Testis (tissue), 3 donors: ENCODE data around the gene TNNI2. TPM values are rescaled to one million over a fixed set of nuclear protein-coding genes. Genes with fewer than 3 reads are reported as not detected.

Source experiments
- DNase-seq: peaks from one replicate; pipeline ENCODE4 v3.0.0-alpha.2; 2019
- H3K27ac ChIP-seq, 2 donors: fragments of 200-600 bp; sonication (generic); one replicate each; pipeline ENCODE4 v1.5.1; 2019
- H3K27me3 ChIP-seq: fragments of 200-600 bp; sonication (generic); one replicate; pipeline ENCODE4 v1.5.1; 2019
- H3K36me3 ChIP-seq: fragments of 200-600 bp; sonication (generic); one replicate; pipeline ENCODE4 v1.5.1; 2017; ENCODE audit warnings: low read depth; ENCODE audit errors: missing control alignments
- H3K4me1 ChIP-seq: fragments of 200-600 bp; sonication (generic); one replicate; pipeline ENCODE4 v1.5.1; 2019
- H3K4me3 ChIP-seq, 2 donors: fragments of 200-600 bp; sonication (generic); one replicate each; pipeline ENCODE4 v1.5.1; 2017 to 2019
- H3K9me3 ChIP-seq: fragments of 200-600 bp; sonication (generic); one replicate; pipeline ENCODE4 v1.5.1; 2017
- POLR2A ChIP-seq: fragments of 450-650 bp; IDR thresholded peaks from one replicate; pipeline ENCODE4 v1.6.1; 2017; ENCODE audit warnings: antibody characterized with exemption, mild to moderate bottlenecking, moderate library complexity
- WGBS, 2 donors: methylation state at CpG; one replicate each; pipeline ENCODE4 v1.1.5; 2018; 5-methylcytosine and 5-hydroxymethylcytosine counted together
- intact Hi-C: fragments of 100-400 bp; cut with DNase I; formaldehyde crosslinking; loops from one replicate; pipeline ENCODE4 v1.15.1; 2023; ENCODE audit warnings: low total_unique reads
- microRNA-seq, 2 donors: library from miRNA; unstranded; fragments of <30 nt; microRNA quantifications; one replicate each; pipeline ENCODE4, GENCODE V29; 2016; ENCODE audit warnings: borderline number of aligned reads in 2 of 2, borderline replicate concordance in 1 of 2
- polyA plus RNA-seq: library from polyadenylated mRNA; stranded (reverse); fragments of 350-450 nt; fragmentation: Illumina TruSeq; extraction: RNeasy Lipid Tissue Mini Kit (QIAGEN cat#74804); gene quantifications from one replicate; pipeline ENCODE4 v1.2.3, GENCODE V29; 2014; ENCODE audit warnings: low read depth, low replicate concordance; ENCODE audit not compliant: insufficient read depth
- small RNA-seq, 2 donors: library from RNA; depleted of rRNA; stranded (forward); fragments of <200 nt; gene quantifications; one replicate each; pipeline ENCODE3, GENCODE V24; 2016
- total RNA-seq, 2 donors: library from RNA; depleted of rRNA; stranded (reverse); fragments of >200 nt; gene quantifications; one replicate each; pipeline ENCODE4 v1.2.3, GENCODE V29; 2016
- TF ChIP-seq, protein P1 (sequence below), 3 experiments: fragments of 450-650 bp in 2 of 3; fragments of 200-600 bp in 1 of 3; sonication (generic) in 1 of 3; IDR thresholded peaks; one replicate each; pipeline ENCODE4 v1.5.1; 2016 to 2019; ENCODE audit warnings: antibody characterized with exemption in 3 of 3, mild to moderate bottlenecking in 2 of 3, moderate library complexity in 1 of 3

The TNNI2 gene
- total and polyA plus RNA-seq, 3 donors from 2014 or later: 8.6 TPM; not detected in 2

DNA sequence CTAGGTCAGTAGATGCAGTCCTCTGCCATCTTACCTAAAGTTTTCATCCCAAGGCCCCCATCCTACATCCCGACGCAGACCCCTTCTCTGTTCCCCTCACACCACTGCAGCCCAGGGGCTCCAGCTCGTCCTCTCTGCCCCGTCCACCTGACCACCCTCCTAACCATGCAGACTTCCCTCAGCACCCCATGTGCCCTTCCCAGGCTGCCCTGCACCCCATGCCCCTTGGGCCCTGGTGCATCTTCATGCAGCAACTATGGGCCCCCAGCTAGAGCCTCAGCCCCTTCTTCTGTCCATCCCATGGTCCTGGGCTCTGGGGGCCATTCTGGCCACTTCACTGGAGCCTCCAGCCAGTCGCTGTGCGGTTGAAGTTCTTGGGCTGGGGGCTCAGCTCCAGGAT lies 50.0 kb downstream of the TNNI2 start:
- no peak for TF ChIP-seq POLR2A
- TF ChIP-seq, protein P1, sequence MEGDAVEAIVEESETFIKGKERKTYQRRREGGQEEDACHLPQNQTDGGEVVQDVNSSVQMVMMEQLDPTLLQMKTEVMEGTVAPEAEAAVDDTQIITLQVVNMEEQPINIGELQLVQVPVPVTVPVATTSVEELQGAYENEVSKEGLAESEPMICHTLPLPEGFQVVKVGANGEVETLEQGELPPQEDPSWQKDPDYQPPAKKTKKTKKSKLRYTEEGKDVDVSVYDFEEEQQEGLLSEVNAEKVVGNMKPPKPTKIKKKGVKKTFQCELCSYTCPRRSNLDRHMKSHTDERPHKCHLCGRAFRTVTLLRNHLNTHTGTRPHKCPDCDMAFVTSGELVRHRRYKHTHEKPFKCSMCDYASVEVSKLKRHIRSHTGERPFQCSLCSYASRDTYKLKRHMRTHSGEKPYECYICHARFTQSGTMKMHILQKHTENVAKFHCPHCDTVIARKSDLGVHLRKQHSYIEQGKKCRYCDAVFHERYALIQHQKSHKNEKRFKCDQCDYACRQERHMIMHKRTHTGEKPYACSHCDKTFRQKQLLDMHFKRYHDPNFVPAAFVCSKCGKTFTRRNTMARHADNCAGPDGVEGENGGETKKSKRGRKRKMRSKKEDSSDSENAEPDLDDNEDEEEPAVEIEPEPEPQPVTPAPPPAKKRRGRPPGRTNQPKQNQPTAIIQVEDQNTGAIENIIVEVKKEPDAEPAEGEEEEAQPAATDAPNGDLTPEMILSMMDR (IDR thresholded peaks at IDR 0.05): no peak
- intact Hi-C loops: loop anchor here (5.0 kb wide), 1 partner anchor 42 kb away; no protein-coding TSS in a partner anchor
- Histone ChIP-seq H3K27ac (no peak overlapping the region), H3K4me3 (no peak overlapping the region), H3K27me3 (no peaks in the 10 kb centered on the region), H3K9me3 (no peaks in the 10 kb centered on the region), H3K36me3 (no peaks in the 10 kb centered on the region), H3K4me1 (no peaks in the 10 kb centered on the region)
- WGBS, 2 donors: 91% methylated on average over 6 of the region's 6 CpGs
- DNase-seq: no peak

DNA sequence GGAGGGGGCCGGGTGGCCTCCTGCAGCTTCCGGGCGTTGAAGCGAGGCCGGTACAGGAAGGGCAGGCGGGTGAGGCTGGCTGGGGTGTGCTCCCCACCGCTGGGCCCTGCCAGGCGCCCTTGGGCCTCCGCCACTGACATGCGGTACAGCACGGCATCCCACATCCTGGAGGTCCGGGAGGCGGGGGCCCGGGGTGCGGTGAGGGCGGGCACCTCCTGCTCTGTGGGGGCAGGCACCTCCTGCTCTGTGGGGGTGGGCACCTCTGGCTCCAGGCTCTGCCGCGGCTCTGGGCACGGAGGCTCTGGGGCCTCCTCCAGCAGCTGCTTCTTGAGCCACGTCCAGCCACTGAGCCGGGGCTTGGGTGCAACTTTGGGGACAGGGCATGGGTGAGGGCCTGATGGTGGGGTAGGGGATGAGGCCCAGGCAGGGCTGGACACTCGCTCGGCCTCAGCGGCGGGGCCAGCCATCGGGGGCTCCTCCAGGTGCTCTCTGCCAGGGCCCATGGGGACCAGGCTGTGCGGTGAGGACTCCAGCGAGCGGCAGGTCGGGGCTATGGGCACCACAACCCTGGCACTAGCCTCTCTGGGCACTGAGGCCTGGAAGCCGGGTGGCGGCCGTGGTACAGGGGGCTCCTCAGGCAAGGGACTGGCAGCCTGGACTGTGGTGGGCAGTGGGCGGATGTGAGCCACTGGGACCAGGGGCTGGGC lies 50.6 kb downstream of the TNNI2 start:
- no peak for DNase-seq
- Histone ChIP-seq H3K27ac (no peak overlapping the region), H3K27me3 (no peaks in the 10 kb centered on the region), H3K4me3 (no peak overlapping the region), H3K9me3 (no peaks in the 10 kb centered on the region), H3K36me3 (no peaks in the 10 kb centered on the region), H3K4me1 (no peaks in the 10 kb centered on the region)
- intact Hi-C loops: loop anchor here (5.0 kb wide), 1 partner anchor 42 kb away; no protein-coding TSS in a partner anchor
- TF ChIP-seq, protein P1 (IDR thresholded peaks at IDR 0.05): no peak
- TF ChIP-seq POLR2A: no peak
- WGBS, 2 donors: 80 to 87% methylated on average over 10 to 34 of the region's 34 CpGs

DNA sequence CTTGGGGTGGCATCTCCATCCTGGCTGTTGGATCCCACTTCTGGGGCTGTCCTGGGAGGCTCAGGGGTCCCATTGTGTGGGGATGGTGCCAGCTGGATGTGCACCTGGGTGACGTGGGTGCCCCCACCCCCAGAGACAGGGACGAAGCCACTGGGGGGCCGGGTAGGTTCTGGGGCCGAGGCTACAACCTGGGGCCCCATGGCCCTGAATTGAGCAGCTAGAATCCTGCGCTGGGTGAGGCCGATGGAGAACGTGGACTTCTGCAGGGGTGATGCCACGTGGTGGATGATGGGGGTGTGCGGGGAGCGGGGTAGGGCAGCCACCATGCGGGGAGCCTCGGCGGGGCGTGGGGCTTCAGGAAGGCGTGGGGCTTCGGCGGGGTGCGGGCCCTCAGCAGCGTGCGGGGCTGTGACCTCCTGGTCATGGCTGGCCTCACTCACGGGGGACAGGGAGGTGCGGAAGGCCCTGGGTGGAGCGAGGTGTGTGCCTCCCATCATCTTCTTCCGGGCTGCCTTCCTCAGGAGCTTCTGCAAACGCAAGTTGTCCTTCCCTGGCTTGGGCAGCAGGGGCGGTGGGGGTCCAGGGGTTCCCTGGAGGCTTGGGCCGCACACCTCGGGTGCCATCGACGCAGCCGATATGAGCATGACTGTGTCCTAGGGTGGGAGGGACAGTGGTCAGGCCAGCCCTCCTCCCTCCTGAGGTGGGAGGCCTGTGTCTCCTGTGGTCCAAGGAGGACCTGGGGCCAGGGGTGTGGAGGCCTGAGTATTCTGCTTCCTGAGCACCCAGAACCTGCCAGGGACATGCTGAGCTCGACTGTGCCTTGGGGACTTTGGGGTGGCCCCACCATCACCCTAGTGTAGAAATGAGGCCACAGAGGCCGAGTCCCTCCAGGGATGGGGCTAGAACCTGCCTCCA lies 51.4 kb downstream of the TNNI2 start:
- no peaks in the 10 kb centered on the region for H3K4me1 ChIP-seq
- TF ChIP-seq, protein P1 (IDR thresholded peaks at IDR 0.05): no peak
- TF ChIP-seq POLR2A: no peak
- no peaks in the 10 kb centered on the region for H3K9me3 ChIP-seq
- H3K27ac ChIP-seq: no peak overlapping the region
- no peaks in the 10 kb centered on the region for H3K36me3 ChIP-seq
- intact Hi-C loops: loop anchor here (5.0 kb wide), 1 partner anchor 43 kb away; no protein-coding TSS in a partner anchor
- H3K4me3 ChIP-seq: no peak overlapping the region
- 92 to 93% methylated on average over 28 to 30 of the region's 33 CpGs for WGBS, 2 donors
- H3K27me3 ChIP-seq: no peaks in the 10 kb centered on the region
- DNase-seq: no peak

Small RNAs within 50 kb of the gene (microRNA-seq; reads per million reads assigned to microRNA genes)
- gene MIR4298: 0 reads per million in 2 donors
- gene MIR7847: 0 reads per million in 2 donors

Small RNAs within 50 kb of the gene (small RNA-seq; reads per million reads assigned to genes)
- gene AC051649.1: 0 reads per million in 2 donors
- gene MIR4298: 0 reads per million in 2 donors

Other genes starting within 250 kb of the TNNI2 start
- gene KRTAP5-2, start 240.7 kb upstream of the TNNI2 start, total RNA-seq: not detected
- not detected for gene KRTAP5-2, start 240.7 kb upstream of the TNNI2 start, polyA plus RNA-seq
- not detected for gene KRTAP5-3, start 230.5 kb upstream of the TNNI2 start, total RNA-seq
- not detected for gene KRTAP5-3, start 230.5 kb upstream of the TNNI2 start, polyA plus RNA-seq
- gene KRTAP5-4, start 216.8 kb upstream of the TNNI2 start, total RNA-seq: not detected
- gene KRTAP5-4, start 216.8 kb upstream of the TNNI2 start, polyA plus RNA-seq: not detected
- not detected for gene KRTAP5-5, start 209.2 kb upstream of the TNNI2 start, total RNA-seq
- gene KRTAP5-5, start 209.2 kb upstream of the TNNI2 start, polyA plus RNA-seq: not detected
- gene KRTAP5-6, start 141.8 kb upstream of the TNNI2 start, total RNA-seq: not detected
- not detected for gene KRTAP5-6, start 141.8 kb upstream of the TNNI2 start, polyA plus RNA-seq
- 1 to 10 TPM; 6.0 to 9.6 TPM for gene IFITM10, start 88.4 kb upstream of the TNNI2 start, total RNA-seq
- 2.6 TPM for gene IFITM10, start 88.4 kb upstream of the TNNI2 start, polyA plus RNA-seq
- gene CTSD, start 75.1 kb upstream of the TNNI2 start, total RNA-seq: 100 to 1,000 TPM; 522 to 897 TPM
- gene CTSD, start 75.1 kb upstream of the TNNI2 start, polyA plus RNA-seq: 486 TPM
- 1 to 10 TPM; 1.7 to 2.7 TPM for gene SYT8, start 4.0 kb upstream of the TNNI2 start, total RNA-seq
- gene SYT8, start 4.0 kb upstream of the TNNI2 start, polyA plus RNA-seq: 0.98 TPM
- 10 to 100 TPM; 13.0 to 19.9 TPM for gene LSP1, start 14.1 kb downstream of the TNNI2 start, total RNA-seq
- gene LSP1, start 14.1 kb downstream of the TNNI2 start, polyA plus RNA-seq: 50.1 TPM
- under 1 TPM in 1 of 2 donors, not detected in 1; 0.06 TPM for gene PRR33, start 52.9 kb downstream of the TNNI2 start, total RNA-seq
- not detected for gene PRR33, start 52.9 kb downstream of the TNNI2 start, polyA plus RNA-seq
- gene TNNT3, start 80.7 kb downstream of the TNNI2 start, total RNA-seq: 10 to 100 TPM in 1 of 2 donors, 1 to 10 TPM in 1; 8.1 to 13.1 TPM
- 16.1 TPM for gene TNNT3, start 80.7 kb downstream of the TNNI2 start, polyA plus RNA-seq
- 100 to 1,000 TPM in 1 of 2 donors, 10 to 100 TPM in 1; 92.1 to 109 TPM for gene MRPL23, start 108.4 kb downstream of the TNNI2 start, total RNA-seq
- 50.0 TPM for gene MRPL23, start 108.4 kb downstream of the TNNI2 start, polyA plus RNA-seq
- gene H19, start 158.9 kb downstream of the TNNI2 start, total RNA-seq: 100 to 1,000 TPM; 158 to 224 TPM
- 328 TPM for gene H19, start 158.9 kb downstream of the TNNI2 start, polyA plus RNA-seq